ENCODE data around the gene DPH7. TPM values are rescaled to one million over a fixed set of nuclear protein-coding genes. Genes with fewer than 3 reads are reported as not detected.
"Not testable (repeated sequence)": the region's sequence is repeated elsewhere in the genome, so short reads cannot be mapped to it uniquely, and the experiment has no call there.

DPH7 gene
- total and polyA plus RNA-seq, 2 of the 8 experiments (the other 6 are each of a cell fraction or from before 2014, with no cell fraction given), result 44.6 to 45.5 TPM

- CTCF ChIA-PET (ENCODE audit: partially characterized antibody); H2AFZ ChIP-seq (ENCODE audit: low read length); H2BK120ac ChIP-seq (replicated peaks; ENCODE audit: low read depth, low read length); H3K4me2 ChIP-seq (ENCODE audit: insufficient read depth in 1 of 2, low read depth in 2 of 2, low read length in 2 of 2); H3K14ac ChIP-seq (ENCODE audit: insufficient read length); H4K91ac ChIP-seq (replicated peaks; ENCODE audit: insufficient read length, low read length); H3K23ac ChIP-seq (ENCODE audit: insufficient read length); DNase-seq (ENCODE audit: low read depth in 1 of 2, low spot score in 2 of 2); H3K18ac ChIP-seq (ENCODE audit: extremely low read depth, low read length); H4K20me1 ChIP-seq (replicated peaks in 1 of 2; ENCODE audit: control insufficient read depth in 1 of 2, insufficient read depth in 2 of 2, low read length in 2 of 2); H3K4me3 ChIP-seq (ENCODE audit: extremely low read depth in 1 of 4, insufficient read depth in 2 of 4, low read depth in 3 of 4, low read length in 4 of 4); H3K27ac ChIP-seq (ENCODE audit: low read depth, low read length); H3K56ac ChIP-seq (replicated peaks; ENCODE audit: insufficient read length, low read depth, low read length); H2BK15ac ChIP-seq (ENCODE audit: low read length); H2BK12ac ChIP-seq (ENCODE audit: low read depth, low read length); H2BK20ac ChIP-seq (ENCODE audit: low read length); H4K8ac ChIP-seq (ENCODE audit: extremely low read depth, insufficient read depth, low read length); H3K4ac ChIP-seq (replicated peaks; ENCODE audit: insufficient read length, low read depth, low read length); H3K27me3 ChIP-seq (replicated peaks in 1 of 4; ENCODE audit: control insufficient read depth in 3 of 4, extremely low read depth in 1 of 4, insufficient read depth in 3 of 4, low read length in 3 of 4); H2BK5ac ChIP-seq (ENCODE audit: low read depth, low read length); H3K9ac ChIP-seq (replicated peaks in 1 of 4; ENCODE audit: extremely low read depth in 1 of 4, low read depth in 3 of 4, low read length in 3 of 4); H3K79me1 ChIP-seq (ENCODE audit: low read depth, low read length); H4K5ac ChIP-seq (ENCODE audit: insufficient read length, low read depth, low read length); H2AK5ac ChIP-seq (ENCODE audit: low read depth, low read length); FAIRE-seq; H3K9me3 ChIP-seq (ENCODE audit: insufficient read depth in 2 of 2, low read depth in 1 of 2, low read length in 1 of 2); H3K4me1 ChIP-seq (replicated peaks in 1 of 4; ENCODE audit: control insufficient read depth in 3 of 4, insufficient read depth in 4 of 4, low read length in 3 of 4): not testable (repeated sequence)
- POLR2A ChIA-PET (ENCODE audit: partially characterized antibody), result interaction anchor here (0.9 to 1.1 kb wide), 2 partner anchors 9 to 12 kb away, joined by 3 read pairs; no protein-coding TSS in a partner anchor
- peaks cover 8 to 33% (median 20%) of the 10 kb centered on the region in 4 experiments; a peak in 7 of 8 replicates for H3K36me3 ChIP-seq (ENCODE audit: control insufficient read depth in 2 of 4, insufficient read depth in 4 of 4, low read length in 3 of 4)
- peaks cover 10% of the 10 kb centered on the region; the same call in 1 of the 2 replicates for H3K23me2 ChIP-seq (ENCODE audit: low read depth, low read length)
- WGBS, 2 experiments (ENCODE audit: extremely low coverage in 1 of 2, insufficient coverage in 1 of 2, insufficient read length in 1 of 2, insufficient replicate concordance in 2 of 2, low coverage in 1 of 2, low lambda C conversion rate in 2 of 2, missing lambda C conversion rate in 1 of 2), result 86% methylated on average over 4 of the region's 5 CpGs; no CpG with 5 or more reads in 1 of the 2 experiments
- peaks cover 0 to 11% of the 10 kb centered on the region in 2 experiments; a peak in 2 of 4 replicates for H3K79me2 ChIP-seq (ENCODE audit: control insufficient read depth in 1 of 2, insufficient read depth in 2 of 2, low read length in 2 of 2)
Measured at GRCh38 chr9:137568445-137568844, 10.3 kb downstream of the DPH7 start.
